SK-N-DZ (cell line): ENCODE measurements around the gene MLXIP.
"Not testable (repeated sequence)": the region's sequence is repeated elsewhere in the genome, so short reads cannot be mapped to it uniquely, and the experiment has no call there.

ENCODE experiments used
- DNase-seq: peaks from one replicate; pipeline ENCODE4 v3.0.0-alpha.2; 2015; ENCODE audit warnings: low spot score

The MLXIP gene

GRCh38 chr12:122148657-122149056 is 70.1 kb downstream of the MLXIP start:
- DNase-seq = no peak

GRCh38 chr12:122150127-122150681 is 71.6 kb downstream of the MLXIP start:
- peak; percentile 55 for DNase-seq

- DNase-seq = no peak
These were observed 74.2 kb downstream of the MLXIP start for GRCh38 chr12:122152754-122153153.

GRCh38 chr12:122155705-122156104 is 77.1 kb downstream of the MLXIP start:
- DNase-seq = peak; percentile 57

- DNase-seq = no peak
These were observed 80.2 kb downstream of the MLXIP start for GRCh38 chr12:122158700-122159285.

- DNase-seq = peak; percentile 65
These were observed 81.3 kb downstream of the MLXIP start for GRCh38 chr12:122159882-122160281.

GRCh38 chr12:122160761-122161160 is 82.2 kb downstream of the MLXIP start:
- no peak for DNase-seq

- DNase-seq = no peak
These were observed 83.1 kb downstream of the MLXIP start for GRCh38 chr12:122161682-122162081.

GRCh38 chr12:122162976-122163375 is 84.4 kb downstream of the MLXIP start:
- no peak for DNase-seq

- DNase-seq = peak; percentile 75
These were observed 88.1 kb downstream of the MLXIP start for GRCh38 chr12:122166422-122167349.

GRCh38 chr12:122167356-122167925 is 88.9 kb downstream of the MLXIP start:
- no peak for DNase-seq

GRCh38 chr12:122168492-122168891 is 89.9 kb downstream of the MLXIP start:
- no peak for DNase-seq

GRCh38 chr12:122171399-122171798 is 92.8 kb downstream of the MLXIP start:
- DNase-seq = no peak

- DNase-seq = no peak
These were observed 93.8 kb downstream of the MLXIP start for GRCh38 chr12:122172262-122172939.

GRCh38 chr12:122174155-122174845 is 95.7 kb downstream of the MLXIP start, which contains the start of gene IL31:
Gene IL31, minus strand, starts transcription at chr12:122174221. Its CDS starts 49 bp downstream, at chr12:122174172.
- DNase-seq = no peak

- not testable (repeated sequence) for DNase-seq
These were observed 97.9 kb downstream of the MLXIP start for GRCh38 chr12:122176473-122176872.

- peak; percentile 69 for DNase-seq
These were observed 104.5 kb downstream of the MLXIP start, which contains the start of gene LRRC43 for GRCh38 chr12:122182887-122183587. Gene LRRC43, plus strand, starts transcription at chr12:122183123. Its CDS starts 22 bp downstream, at chr12:122183145.

- no peak for DNase-seq
These were observed 105.0 kb downstream of the MLXIP start for GRCh38 chr12:122183588-122183940.

- DNase-seq = no peak
These were observed 106.0 kb downstream of the MLXIP start for GRCh38 chr12:122184517-122184916.

- DNase-seq = no peak
These were observed 106.5 kb downstream of the MLXIP start for GRCh38 chr12:122185079-122185478.
